ENCODE results near the gene ACVR1.

ACVR1 gene

DNA sequence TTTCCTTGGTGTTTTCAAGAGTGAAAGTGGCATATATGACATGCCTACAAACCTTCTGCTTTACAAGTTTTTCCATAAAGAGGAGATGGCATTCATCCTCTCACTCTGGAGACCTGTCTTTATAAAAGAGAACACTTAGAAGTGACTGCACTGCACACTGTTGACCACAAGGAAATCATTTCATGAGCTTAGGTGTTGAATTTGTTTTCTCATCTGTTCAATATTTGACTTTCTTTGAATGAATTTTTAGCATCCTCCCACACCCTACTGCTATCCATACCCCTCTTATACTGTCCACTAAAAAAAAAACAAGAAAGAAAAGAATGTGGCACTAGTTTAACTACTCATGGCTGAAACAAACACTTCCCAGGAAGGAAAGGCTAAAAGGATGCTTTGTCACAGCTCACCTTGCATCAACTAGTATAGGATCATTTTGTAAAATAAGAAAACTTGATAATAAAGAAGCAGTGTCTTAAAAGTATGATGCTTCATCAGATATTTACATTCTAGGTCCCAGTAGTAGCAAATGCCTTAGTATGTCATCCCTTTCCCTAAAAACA, 83.0 kb downstream of the ACVR1 start:
- no peak for DNase-seq

DNA sequence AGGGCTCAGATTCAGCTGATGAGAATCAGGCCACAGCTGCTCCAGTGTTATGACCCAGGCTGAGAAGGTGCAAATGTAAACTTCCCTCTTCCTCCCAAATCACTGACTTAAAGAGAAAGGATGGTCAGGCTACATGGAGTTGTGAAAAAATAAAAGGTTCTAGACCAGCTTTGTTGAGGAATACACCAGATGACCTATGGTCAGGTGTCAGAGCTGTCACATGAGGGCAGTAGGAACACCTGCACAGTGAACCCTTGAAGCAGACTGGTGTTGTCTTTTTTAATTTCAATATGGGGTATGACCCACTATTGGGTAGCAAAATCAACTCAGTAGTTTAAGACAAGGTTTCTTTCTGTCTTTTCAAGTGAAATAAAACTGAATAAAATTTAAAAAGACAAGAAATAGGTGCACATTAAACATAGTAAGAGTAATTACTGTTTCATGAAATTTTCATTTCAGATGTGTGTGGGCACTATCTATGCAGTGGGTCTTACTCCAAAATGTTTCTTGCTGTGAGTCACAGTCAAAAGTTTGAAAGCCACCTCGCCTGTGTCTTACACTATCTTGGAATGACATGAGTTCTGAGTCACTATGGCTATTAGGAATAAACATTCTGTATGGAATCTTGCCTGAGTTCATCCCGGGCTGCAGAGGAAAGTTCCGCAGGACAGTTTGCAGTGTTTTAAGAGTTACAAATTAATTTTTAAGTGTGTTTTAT, 83.6 kb downstream of the ACVR1 start:
- no peak for DNase-seq

DNA sequence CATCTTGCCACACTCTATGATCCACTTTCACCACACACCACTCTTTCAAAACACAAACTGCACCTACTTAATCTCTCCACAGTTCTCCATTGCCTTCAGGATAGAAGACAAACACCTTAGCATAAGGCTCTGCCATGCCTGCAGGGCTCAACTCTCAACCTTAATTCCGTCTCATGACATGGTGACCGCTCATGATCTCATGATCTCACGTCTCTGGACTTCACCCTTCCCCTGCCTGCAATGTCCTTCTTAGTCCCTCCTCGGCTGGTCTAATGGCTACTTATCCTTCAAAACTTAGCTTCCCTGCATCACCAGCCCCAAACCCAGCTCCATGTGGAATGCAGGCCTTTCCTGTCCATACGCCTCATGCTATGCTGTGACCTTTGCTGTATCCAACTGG, 85.3 kb downstream of the ACVR1 start:
- no peak for DNase-seq

DNA sequence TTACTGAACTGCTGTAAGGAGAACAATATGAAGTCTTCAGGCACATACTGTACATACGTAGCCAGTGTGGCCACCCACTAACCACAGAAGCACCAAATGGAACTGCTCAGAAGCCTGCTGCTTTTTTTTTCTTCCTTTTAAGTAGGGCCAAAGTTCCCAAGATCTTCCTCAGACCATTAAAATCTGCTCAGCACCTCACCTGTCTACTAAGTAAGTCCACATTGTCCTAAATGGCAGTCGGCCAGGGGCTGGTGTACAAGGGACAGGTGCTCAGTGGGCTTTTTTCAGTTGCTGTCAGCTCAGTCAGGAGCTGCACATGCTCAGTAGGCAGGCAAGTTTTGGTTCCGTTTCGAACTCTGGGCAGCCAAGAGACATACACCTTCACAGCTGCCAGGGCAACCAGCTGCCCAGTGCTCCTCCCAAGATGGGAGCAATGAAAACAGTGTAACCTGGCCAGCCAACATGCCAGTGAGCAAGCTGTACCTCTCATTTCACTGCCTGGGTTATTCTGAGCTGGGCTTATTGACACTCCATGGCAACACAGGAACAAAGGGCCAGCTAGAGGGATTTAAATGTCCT, 86.1 kb downstream of the ACVR1 start:
- DNase-seq = peak in 14 of 51 donors; percentile 2 to 45 (median 13)

DNA sequence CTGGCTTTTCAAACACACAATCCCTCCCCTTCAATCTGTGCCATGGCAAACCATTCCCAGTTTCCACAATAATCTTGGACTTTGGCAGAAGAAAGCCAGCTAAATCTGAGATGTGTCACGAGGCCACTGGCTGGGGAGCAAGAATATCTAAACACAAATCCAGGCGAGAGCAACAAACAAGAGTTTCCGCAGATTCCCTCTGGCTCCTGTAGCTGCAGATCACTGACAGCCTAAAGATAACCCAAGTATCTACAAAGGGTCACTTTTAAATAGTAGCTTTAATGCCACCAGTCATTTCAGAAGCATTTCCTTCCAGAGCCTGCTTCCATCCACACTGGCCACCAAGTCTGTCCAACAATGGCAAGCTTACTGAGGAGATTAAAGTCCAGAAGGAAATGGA, 86.9 kb downstream of the ACVR1 start:
- DNase-seq = no peak

DNA sequence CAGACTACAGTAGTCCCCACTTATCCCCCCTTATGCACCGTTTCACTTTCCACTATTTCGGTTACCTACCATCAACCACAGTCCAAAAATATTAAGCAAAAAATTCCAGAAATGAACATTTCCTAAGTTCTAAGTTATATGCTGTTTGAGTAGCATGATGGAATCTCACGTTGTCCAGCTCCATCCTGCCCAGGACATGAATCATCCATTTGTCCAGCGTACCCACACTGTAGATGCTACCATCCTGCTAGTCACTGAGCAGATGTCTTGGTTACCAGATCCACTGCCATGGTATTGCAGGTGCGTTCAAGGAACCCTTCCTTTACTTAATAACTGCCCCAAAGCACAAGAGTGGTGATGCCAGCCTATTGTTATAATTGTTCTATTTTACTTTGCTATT, 87.9 kb downstream of the ACVR1 start:
- no peak for DNase-seq

DNA sequence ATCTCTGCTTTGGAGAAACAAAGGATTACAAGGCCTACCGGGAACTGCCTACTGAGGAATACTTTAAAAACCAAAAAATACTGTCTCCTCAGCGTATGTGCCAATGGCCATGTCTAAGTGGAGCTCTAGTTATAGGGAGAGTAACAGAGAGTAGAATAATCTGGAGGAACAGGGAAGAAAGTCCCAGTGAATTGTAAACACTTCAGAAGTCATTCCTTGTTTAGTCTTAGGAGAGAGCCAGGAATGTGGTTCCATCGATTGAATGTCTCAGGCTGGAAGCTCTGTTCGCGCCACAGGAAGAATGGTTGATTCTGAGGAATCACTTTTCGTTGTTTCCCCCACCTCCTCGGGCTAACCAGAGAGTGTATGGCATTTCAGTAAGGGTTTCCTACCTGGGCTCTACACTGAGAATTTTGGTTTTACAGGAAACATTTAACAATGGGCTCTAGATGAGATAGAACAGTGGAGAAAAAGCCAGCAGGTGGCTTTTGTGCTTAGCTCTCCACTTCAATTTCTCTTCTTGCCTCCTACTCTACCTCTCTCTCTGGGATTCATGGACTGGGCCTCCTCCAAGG, 88.7 kb downstream of the ACVR1 start:
- no peak for DNase-seq

DNA sequence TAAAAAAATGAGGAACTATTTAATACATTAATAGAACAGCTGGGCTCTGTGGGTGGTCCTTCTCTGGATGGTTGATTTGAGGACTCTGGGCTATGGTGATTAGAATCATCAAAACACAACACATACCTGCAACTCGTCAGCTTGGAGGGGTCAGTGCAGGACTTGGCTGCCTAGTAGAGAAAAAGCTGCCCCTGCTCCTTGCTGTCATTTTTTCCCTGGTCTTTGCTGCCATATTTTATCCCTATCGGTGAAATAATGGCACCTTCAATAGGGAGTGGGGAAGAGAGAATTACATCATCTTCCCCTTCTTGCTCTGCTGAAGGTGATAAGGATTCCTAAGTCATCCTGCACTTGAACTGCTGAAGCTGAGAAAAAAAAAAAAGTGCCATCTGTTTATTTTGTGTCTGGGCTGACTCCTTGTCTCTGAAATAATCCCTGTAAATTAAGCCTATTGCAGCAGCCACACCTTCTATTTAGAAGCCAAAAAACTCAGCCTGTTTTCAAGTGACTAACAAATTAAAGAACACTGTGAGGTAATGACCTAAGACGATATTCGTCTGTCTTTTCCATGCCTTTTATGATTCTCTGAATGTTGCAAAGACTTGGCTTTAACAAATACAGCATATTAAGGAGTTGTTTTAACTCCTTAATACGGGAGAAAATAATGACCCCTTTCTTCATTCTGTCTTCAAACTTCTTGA, 89.3 kb downstream of the ACVR1 start:
- DNase-seq = no peak

DNA sequence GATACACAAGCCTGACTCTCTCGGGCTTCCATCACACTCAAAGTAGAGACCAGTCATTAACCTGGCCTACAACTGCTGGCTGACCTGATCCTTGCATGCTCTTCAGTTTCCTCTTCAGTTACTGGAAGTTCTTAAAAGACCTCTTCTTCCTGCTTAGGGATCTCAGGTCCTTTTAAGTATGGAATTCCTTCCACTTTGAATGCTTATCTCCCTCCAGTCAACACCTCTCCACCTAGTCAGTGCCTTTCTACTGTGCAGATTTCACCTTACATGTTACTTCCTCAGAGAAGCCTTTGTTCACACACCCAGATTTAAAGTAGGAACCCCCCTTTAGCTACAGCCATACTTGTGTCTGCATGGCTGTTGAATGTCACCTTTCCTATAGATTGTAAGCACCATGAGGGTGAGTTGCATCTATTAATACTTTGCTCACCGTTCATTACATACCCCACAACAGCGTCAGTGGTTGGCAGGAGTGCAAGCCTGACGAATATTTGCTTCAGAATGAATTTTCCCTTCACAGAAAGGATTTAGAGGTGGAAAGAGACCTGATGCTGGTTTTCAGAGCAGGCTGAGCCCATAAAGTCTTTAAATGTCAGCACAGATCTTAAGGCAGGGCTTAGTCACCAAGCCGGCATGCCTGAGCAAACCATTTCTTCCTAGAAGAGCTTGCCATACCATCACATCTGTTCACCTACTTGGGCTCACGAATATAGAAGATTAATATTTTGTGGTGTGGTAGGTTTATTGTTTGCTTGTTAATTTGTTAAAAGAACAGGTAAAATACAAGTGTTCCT, 90.1 kb downstream of the ACVR1 start:
- no peak for DNase-seq

DNA sequence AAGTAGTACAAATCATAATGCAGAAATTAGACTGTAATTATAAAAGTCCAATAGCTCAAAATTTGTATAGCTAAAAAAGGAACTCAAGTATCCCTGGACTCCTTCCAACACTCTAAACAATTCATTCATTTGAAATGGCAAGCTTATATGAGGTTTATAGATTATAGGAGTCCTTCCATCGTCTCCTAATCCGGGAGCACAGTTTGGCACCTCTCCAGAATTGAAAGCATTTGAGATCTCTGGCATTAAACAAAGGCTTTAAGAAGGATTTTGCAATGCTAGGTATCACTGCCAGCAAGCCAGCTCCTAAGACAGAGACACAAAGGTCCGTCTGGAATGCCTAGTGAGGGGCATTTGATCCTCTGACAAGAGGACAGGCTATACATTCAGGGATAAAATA, 90.9 kb downstream of the ACVR1 start:
- no peak for DNase-seq

DNA sequence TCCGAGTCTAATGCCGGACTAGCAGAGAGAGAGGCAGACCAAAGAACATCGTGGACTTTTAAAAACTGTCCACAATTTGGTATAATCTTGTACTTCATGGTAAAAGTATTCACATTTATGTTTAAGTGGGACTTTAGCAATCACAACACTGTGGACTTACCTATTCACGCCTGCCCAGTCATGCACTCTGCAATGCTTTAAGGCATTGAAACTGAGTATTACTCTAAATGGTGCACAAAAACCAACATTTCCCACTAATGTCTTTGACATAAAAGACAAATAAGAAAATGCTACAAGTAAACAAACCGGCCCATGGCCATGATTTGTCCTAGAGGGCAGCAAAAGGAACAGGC, 91.3 kb downstream of the ACVR1 start:
- no peak for DNase-seq

DNA sequence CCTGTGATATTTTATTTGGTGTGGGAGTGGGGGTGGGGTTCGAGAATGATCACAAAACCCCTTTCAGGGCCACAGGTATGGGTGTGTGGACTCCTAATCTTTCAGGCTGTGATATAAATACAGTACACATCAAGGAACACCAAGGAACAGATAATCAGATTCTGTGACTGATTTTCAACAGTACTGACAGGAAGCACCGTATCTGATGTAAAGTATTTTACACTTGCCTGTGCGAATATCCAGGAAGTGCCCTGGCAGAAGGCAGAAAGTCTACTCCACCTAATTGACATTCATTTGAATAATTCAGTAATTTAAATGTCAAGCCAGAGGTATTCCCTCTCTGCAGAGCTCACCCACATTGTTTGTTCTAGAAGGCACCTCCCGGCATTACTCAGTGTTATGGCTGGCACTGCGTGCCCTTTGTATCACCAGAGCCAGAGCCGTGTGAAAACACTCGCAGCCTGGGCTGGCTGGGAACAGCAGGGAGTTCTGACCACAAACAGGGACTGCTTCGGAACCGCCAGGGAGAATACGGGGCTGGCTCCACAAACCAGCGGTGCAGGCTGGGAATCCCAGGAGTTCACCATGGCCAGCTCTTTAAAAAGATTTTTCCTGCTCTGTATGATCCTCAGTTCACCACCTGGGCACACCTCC, 91.8 kb downstream of the ACVR1 start:
- peak in 30 of 51 donors; percentile 4 to 55 (median 24) for DNase-seq

DNA sequence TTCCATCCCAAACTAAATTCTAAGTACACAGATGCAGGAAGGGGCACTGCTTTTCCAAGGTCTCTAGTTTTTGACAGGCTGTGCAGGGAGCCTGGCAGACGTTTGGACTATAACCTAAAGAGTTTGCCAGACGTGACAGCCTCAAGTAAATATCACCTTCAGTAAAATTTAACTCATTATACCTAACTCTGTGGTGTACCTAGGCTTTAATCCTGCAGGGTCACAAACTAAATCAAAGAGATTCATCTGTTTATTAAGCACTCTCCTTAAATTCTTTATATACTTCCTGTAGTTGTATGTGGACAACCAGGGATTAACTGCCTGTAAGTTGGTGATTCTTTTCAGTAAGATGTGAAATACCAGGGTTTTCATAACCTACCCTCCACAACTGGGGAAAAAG, 92.9 kb downstream of the ACVR1 start:
- DNase-seq = no peak

DNA sequence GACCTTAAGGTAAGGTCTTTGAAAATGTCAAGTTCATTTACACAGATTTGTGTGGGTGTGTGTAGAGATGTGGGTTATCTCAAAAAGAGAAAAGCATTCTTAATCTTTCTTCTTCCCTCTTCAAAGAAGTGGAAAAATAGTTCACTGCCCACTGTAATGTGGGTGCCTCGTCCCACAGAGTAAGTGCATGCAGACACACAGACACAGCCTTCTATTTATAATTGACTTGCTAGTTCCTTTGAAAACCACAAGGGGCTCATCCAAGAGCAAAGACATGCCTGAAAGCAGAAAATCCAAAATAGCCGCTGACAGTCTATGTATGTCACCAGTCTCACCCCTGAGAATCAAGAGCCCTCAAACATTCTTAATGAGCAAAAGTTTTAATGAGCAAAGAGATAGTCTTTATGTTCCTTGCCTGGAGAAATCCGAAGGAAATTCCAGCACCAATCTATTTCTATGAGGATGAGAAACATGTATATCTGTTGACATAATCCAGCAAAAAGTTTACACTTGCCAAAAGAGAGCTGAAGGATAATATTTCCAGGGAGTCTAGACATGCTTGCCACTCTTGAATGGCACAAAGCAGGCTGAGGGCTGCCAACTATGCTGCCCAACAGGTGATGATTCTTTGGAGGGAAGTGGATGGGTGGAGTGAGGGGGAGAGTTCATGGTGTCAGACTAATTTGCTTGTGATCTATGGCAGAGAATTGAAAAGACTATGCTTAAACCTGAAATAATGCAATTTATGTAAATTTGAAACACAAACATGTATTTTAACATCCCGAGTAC, 93.9 kb downstream of the ACVR1 start:
- peak in 1 of 51 donors; percentile 17 for DNase-seq

DNA sequence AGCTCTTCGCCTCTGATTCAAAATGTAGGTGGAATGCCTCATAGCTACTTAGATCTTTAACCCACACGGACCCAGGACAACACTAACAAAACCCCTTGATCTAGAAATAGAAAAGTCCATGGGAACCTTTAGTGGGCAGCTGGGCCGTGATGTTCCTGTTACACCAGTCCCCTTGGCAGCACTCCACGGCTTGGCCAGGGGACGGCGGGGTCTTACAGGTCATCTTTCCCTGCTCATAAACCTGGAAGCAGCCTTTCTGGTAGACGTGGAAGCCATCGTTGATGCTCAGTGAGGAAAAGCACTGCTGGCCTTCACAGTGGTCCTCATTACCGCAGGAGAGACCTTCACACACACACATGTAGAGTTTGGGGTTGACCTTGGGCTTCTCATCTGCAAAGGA, 95.9 kb downstream of the ACVR1 start:
- no peak for DNase-seq

DNA sequence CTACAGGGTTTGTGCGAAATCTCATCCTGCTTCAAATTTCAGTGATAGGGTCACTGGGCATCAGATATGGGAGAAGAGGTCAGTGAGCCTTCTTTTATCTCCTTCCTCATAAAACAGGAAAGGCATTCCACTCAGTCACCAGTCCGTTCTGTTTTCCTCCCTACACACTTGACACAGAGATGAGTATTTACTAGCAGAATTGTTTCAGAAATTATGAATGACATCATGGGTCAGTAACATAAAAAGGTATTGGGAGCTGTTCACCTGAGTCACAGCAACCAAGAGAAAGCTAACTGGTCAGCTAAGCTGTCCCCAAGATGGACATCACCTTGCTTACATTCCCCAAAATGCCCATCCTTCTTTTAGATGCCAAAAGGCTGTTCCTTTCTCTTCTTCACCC, 96.3 kb downstream of the ACVR1 start:
- no peak for DNase-seq

DNA sequence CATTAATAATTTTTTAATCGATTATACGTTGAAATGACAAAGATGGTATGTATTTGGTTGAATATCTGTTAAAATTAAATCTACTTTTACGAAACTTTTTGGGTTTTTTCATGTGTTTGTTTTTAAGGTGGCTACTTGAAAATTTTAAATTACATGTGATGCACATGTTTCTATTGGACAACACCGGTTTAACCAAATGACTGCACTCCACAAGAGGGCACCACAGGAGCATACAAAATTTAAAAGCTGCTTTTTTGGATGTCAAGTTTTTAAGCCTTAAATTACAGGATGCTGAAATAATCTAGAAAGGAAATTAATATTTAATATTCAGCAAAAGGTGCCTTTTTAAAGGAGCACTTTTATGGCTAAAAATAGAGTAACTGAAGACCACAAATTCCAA, 98.7 kb downstream of the ACVR1 start:
- DNase-seq = peak in 10 of 51 donors; percentile 7 to 49 (median 30)

DNA sequence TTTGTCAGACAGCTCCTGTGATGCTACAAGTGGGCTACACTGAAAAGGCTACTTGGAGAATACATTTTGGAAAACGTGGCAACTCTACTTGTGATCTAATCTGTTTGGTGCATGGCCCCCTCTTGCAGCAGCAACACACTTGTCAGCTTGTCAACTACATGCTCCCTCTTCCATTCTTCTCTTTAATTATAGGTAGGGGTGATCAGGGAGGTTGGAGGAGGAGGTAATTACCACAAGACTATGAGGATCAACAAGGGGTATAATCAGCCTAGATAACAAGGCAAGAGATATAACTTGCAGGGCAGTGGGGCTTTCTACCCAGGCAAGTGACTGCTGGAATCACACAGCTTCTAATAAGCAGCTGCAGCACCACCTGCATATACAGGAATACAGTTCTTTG, 104.9 kb downstream of the ACVR1 start:
- DNase-seq = no peak

DNA sequence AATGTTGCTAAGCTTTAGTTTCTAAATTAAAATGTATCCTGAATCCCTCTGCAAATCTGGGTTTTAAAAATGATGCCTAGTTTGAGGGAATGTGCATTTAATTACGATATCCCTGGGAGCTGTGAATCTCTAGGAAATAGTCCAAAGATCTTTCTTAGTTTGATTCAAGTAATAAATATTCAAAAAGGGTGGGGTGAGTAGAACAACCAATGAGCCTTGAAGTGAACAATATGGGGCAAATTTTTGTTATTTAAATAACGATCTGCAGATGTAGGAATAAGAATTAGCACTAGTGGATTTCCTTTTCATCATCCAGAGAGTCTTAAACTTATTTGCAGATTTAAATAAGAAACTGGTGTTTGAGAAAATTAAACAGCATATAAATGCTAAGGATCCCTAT, 106.3 kb downstream of the ACVR1 start:
- no peak for DNase-seq

DNA sequence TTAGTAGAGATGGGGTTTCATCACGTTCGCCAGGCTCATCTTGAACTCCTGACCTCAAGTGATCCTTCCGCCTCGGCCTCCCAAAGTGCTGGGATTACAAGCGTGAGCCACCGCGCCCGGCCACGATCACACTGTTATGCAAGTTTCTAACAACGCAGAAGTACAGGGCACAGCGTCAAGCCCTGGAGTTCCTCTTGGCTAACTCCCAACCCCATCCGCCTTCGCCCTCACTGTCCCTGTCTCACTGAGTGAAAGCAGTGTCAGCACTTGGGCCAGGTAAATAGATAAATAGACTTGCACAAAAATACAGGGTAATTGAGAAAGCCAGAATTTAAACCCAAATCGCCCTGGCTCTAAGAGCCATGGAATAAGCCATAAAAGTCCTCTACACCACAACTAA, 111.7 kb downstream of the ACVR1 start:
- DNase-seq = no peak

Data from hypothalamus (tissue), 51 donors.